Measurements from ENCODE around the gene MCC.

MCC gene

DNA sequence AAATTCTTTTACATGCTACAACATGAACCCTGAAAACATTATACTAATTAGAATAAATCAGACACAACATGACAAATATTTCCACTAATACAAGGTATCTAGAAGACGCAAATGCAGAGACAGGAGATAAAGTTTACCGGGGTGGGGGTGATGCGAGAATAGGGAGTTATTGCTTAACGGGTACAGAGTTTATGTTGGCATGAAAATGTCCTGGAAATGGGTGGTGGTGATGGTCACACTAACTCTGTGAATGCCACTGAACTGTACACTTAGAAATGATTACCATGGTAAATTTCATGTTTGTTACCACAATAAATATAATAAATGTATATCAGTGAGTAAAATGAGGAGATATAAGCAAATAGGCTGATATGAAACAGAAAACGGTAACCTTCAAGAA lies 378.9 kb downstream of the MCC start:
- no peak for TF ChIP-seq SPI1 (IDR thresholded peaks at IDR 0.05; ENCODE audit: borderline replicate concordance, low read depth)
- TF ChIP-seq, protein P1, sequence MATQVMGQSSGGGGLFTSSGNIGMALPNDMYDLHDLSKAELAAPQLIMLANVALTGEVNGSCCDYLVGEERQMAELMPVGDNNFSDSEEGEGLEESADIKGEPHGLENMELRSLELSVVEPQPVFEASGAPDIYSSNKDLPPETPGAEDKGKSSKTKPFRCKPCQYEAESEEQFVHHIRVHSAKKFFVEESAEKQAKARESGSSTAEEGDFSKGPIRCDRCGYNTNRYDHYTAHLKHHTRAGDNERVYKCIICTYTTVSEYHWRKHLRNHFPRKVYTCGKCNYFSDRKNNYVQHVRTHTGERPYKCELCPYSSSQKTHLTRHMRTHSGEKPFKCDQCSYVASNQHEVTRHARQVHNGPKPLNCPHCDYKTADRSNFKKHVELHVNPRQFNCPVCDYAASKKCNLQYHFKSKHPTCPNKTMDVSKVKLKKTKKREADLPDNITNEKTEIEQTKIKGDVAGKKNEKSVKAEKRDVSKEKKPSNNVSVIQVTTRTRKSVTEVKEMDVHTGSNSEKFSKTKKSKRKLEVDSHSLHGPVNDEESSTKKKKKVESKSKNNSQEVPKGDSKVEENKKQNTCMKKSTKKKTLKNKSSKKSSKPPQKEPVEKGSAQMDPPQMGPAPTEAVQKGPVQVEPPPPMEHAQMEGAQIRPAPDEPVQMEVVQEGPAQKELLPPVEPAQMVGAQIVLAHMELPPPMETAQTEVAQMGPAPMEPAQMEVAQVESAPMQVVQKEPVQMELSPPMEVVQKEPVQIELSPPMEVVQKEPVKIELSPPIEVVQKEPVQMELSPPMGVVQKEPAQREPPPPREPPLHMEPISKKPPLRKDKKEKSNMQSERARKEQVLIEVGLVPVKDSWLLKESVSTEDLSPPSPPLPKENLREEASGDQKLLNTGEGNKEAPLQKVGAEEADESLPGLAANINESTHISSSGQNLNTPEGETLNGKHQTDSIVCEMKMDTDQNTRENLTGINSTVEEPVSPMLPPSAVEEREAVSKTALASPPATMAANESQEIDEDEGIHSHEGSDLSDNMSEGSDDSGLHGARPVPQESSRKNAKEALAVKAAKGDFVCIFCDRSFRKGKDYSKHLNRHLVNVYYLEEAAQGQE (IDR thresholded peaks at IDR 0.05; ENCODE audit: insufficient replicate concordance, low read depth), result no peak
- no peak for TF ChIP-seq GABPA (IDR thresholded peaks at IDR 0.05; ENCODE audit: low read depth)
- TF ChIP-seq POLR2AphosphoS5 (IDR thresholded peaks at IDR 0.05; ENCODE audit: low read depth), result no peak
- TF ChIP-seq, protein P2, sequence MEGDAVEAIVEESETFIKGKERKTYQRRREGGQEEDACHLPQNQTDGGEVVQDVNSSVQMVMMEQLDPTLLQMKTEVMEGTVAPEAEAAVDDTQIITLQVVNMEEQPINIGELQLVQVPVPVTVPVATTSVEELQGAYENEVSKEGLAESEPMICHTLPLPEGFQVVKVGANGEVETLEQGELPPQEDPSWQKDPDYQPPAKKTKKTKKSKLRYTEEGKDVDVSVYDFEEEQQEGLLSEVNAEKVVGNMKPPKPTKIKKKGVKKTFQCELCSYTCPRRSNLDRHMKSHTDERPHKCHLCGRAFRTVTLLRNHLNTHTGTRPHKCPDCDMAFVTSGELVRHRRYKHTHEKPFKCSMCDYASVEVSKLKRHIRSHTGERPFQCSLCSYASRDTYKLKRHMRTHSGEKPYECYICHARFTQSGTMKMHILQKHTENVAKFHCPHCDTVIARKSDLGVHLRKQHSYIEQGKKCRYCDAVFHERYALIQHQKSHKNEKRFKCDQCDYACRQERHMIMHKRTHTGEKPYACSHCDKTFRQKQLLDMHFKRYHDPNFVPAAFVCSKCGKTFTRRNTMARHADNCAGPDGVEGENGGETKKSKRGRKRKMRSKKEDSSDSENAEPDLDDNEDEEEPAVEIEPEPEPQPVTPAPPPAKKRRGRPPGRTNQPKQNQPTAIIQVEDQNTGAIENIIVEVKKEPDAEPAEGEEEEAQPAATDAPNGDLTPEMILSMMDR (IDR thresholded peaks at IDR 0.05; ENCODE audit: insufficient read depth, low read length), result no peak
- no peak for DNase-seq (ENCODE audit: low read depth in 1 of 2, low spot score in 1 of 2)
- no peaks in the 10 kb centered on the region for H3K27me3 ChIP-seq (ENCODE audit: insufficient read depth, poor library complexity, severe bottlenecking)
- H3K4me3 ChIP-seq (replicated peaks; ENCODE audit: insufficient read depth, low read length), result no peak overlapping the region
- H3K27ac ChIP-seq (replicated peaks), result no peak overlapping the region

DNA sequence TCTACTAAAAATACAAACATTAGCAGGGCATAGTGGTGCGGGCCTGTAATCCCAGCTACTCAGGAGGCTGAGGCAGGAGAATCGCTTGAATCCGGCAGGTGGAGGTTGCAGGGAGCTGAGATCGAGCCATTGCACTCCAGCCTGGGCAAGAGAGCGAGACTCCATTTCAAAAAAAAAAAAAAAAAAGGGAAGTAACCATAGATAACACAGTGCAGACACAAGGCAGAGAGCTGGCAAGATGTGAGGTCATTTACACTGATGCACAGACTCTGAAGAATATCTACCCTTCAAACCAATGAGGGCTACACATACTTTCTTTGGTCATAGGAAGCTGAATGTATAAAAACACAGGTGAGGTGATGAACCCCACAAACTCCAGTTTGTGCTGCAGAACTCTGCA lies 379.8 kb downstream of the MCC start:
- Histone ChIP-seq H3K4me3 (replicated peaks; ENCODE audit: insufficient read depth, low read length) (no peak overlapping the region), H3K27ac (replicated peaks) (no peak overlapping the region), H3K27me3 (ENCODE audit: insufficient read depth, poor library complexity, severe bottlenecking) (no peaks in the 10 kb centered on the region)
- TF ChIP-seq SPI1 (IDR thresholded peaks at IDR 0.05; ENCODE audit: borderline replicate concordance, low read depth) (no peak), POLR2AphosphoS5 (IDR thresholded peaks at IDR 0.05; ENCODE audit: low read depth) (no peak), GABPA (IDR thresholded peaks at IDR 0.05; ENCODE audit: low read depth) (no peak)
- TF ChIP-seq, protein P1 (IDR thresholded peaks at IDR 0.05; ENCODE audit: insufficient replicate concordance, low read depth), result no peak
- TF ChIP-seq, protein P2 (IDR thresholded peaks at IDR 0.05; ENCODE audit: insufficient read depth, low read length), result no peak
- DNase-seq (ENCODE audit: low read depth in 1 of 2, low spot score in 1 of 2), result no peak

DNA sequence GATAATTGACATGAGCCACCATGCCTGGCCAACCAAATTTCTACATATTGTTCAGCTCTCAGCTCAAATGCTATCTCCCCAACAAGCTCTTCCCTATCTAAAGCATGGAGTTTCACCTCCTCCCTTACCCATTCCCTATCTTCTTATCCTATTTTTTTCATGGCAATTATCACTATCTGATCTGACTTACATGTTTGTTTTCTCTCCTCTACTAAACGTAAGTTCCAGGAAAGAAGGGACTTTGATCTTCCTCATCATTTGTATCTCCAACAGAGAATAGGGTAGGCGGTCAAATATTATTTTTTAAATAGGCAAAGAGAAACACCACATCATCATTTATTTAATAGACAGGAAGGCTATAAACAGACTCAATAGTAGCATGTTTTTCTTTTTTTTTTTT lies 381.4 kb downstream of the MCC start:
- no peak for DNase-seq (ENCODE audit: low read depth in 1 of 2, low spot score in 1 of 2)
- H3K27ac ChIP-seq (replicated peaks), result no peak overlapping the region
- no peak overlapping the region for H3K4me3 ChIP-seq (replicated peaks; ENCODE audit: insufficient read depth, low read length)
- TF ChIP-seq POLR2AphosphoS5 (IDR thresholded peaks at IDR 0.05; ENCODE audit: low read depth) (no peak), GABPA (IDR thresholded peaks at IDR 0.05; ENCODE audit: low read depth) (no peak), SPI1 (IDR thresholded peaks at IDR 0.05; ENCODE audit: borderline replicate concordance, low read depth) (no peak)
- TF ChIP-seq, protein P2 (IDR thresholded peaks at IDR 0.05; ENCODE audit: insufficient read depth, low read length), result no peak
- TF ChIP-seq, protein P1 (IDR thresholded peaks at IDR 0.05; ENCODE audit: insufficient replicate concordance, low read depth), result no peak
- no peaks in the 10 kb centered on the region for H3K27me3 ChIP-seq (ENCODE audit: insufficient read depth, poor library complexity, severe bottlenecking)
